Transverse colon (tissue), 4 donors: ENCODE results near the gene CNTNAP3. TPM values are rescaled to one million over a fixed set of nuclear protein-coding genes. Genes with fewer than 3 reads are reported as not detected.
"Not testable (repeated sequence)": the region's sequence is repeated elsewhere in the genome, so short reads cannot be mapped to it uniquely, and the experiment has no call there.

ENCODE experiments used
- DNase-seq: peaks from one replicate; pipeline ENCODE4 v3.0.0-alpha.2; 2019
- H3K27ac ChIP-seq, 4 donors: fragments of 200-600 bp; sonication (generic); 2 replicates each; pipeline ENCODE4 v1.5.1; 2016 to 2018; ENCODE audit warnings: inconsistent platforms in 4 of 4
- H3K27me3 ChIP-seq: fragments of 200-600 bp; sonication (generic); 2 replicates; pipeline ENCODE4 v1.5.1; 2017; ENCODE audit warnings: inconsistent platforms
- H3K36me3 ChIP-seq, 4 donors: fragments of 200-600 bp; sonication (generic); 2 replicates each; pipeline ENCODE4 v1.5.1; 2017 to 2019; ENCODE audit warnings: inconsistent platforms in 4 of 4
- H3K4me1 ChIP-seq, 4 donors: fragments of 200-600 bp; sonication (generic); 2 replicates each; pipeline ENCODE4 v1.5.1; 2017 to 2020; ENCODE audit warnings: inconsistent platforms in 4 of 4
- H3K4me3 ChIP-seq, 4 donors: fragments of 200-600 bp; sonication (generic); 1 replicate in 1 of 4; 2 replicates in 3 of 4; pipeline versions ENCODE4 v1.5.1 to v1.6.1; 2017 to 2019; ENCODE audit warnings: inconsistent platforms in 4 of 4
- H3K9me3 ChIP-seq, 2 donors: fragments of 200-600 bp; sonication (generic); 2 replicates each; pipeline ENCODE4 v1.5.1; 2017 to 2019; ENCODE audit warnings: inconsistent platforms in 2 of 2
- CTCF ChIP-seq, 5 experiments: fragments of 200-600 bp in 3 of 5; fragments of 450-650 bp in 2 of 5; sonication (generic) in 3 of 5; IDR thresholded peaks; 1 replicate in 2 of 5; 2 replicates in 3 of 5; pipeline ENCODE4 v1.5.1; 2016 to 2017; ENCODE audit warnings: antibody characterized with exemption in 5 of 5, inconsistent platforms in 3 of 5, mild to moderate bottlenecking in 2 of 5, moderate library complexity in 1 of 5
- WGBS, 2 donors: methylation state at CpG; one replicate each; pipeline ENCODE4 v1.1.5; 2018; ENCODE audit warnings: low coverage in 1 of 2; 5-methylcytosine and 5-hydroxymethylcytosine counted together
- in situ Hi-C, 4 donors: fragments of 200-750 bp; cut with MboI; loops; one replicate each; pipeline versions ENCODE4 v1.15.0 to v1.15.1; 2017; ENCODE audit warnings: low sequenced_read_pairs in 3 of 4, low pct_ligation_motif_present in 1 of 4, low pct_unique_long_range_greater_than_20kb in 1 of 4
- intact Hi-C: fragments of 100-400 bp; cut with DNase I; formaldehyde crosslinking; loops from one replicate; pipeline ENCODE4 v1.15.1; 2023; ENCODE audit warnings: low total_unique reads
- total RNA-seq, 4 donors: library from RNA; depleted of rRNA; stranded (reverse); fragments of >200 nt; gene quantifications; one replicate each; pipeline ENCODE4 v1.1.0, GENCODE V29; 2016

The CNTNAP3 gene
- total RNA-seq, 4 donors from 2014 or later = 1.6 to 10.7 (median 5.1) TPM

- H3K4me3 ChIP-seq = peak overlapping the region in 1 of 4 donors; percentile 33
These were observed 209.2 kb downstream of the CNTNAP3 start for GRCh38 chr9:39078621-39079256.

GRCh38 chr9:39073537-39073936 is 214.4 kb downstream of the CNTNAP3 start:
- in situ Hi-C loops = not testable (repeated sequence)

More at GRCh38 chr9:39078621-39079256, 209.2 kb downstream of the CNTNAP3 start:
- H3K27ac ChIP-seq, H3K4me1 ChIP-seq, H3K27me3 ChIP-seq, in situ Hi-C loops, intact Hi-C loops, H3K9me3 ChIP-seq, H3K36me3 ChIP-seq: not testable (repeated sequence)
- 13 to 19% methylated on average over 10 to 49 of the region's 49 CpGs for WGBS, 2 donors
- TF ChIP-seq CTCF (IDR thresholded peaks at IDR 0.05) = peak in 3 of 5 experiments; percentile 34 to 48 (median 38)
- DNase-seq = peak; percentile 69

GRCh38 chr9:39067683-39068082 is 220.3 kb downstream of the CNTNAP3 start:
- intact Hi-C loops, H3K36me3 ChIP-seq, H3K4me1 ChIP-seq, H3K27me3 ChIP-seq, in situ Hi-C loops, H3K4me3 ChIP-seq, H3K9me3 ChIP-seq, H3K27ac ChIP-seq, DNase-seq: not testable (repeated sequence)
- 68 to 82% methylated on average over 4 to 5 of the region's 5 CpGs for WGBS, 2 donors

More at GRCh38 chr9:39073537-39073936, 214.4 kb downstream of the CNTNAP3 start:
- H3K27me3 ChIP-seq, H3K36me3 ChIP-seq, H3K9me3 ChIP-seq, H3K27ac ChIP-seq, intact Hi-C loops, H3K4me1 ChIP-seq, DNase-seq, H3K4me3 ChIP-seq: not testable (repeated sequence)
- whole genome bisulfite sequencing, 2 donors = 75 to 100% methylated on average over 1 to 8 of the region's 8 CpGs

GRCh38 chr9:39062966-39063365 is 225.0 kb downstream of the CNTNAP3 start:
- H3K36me3 ChIP-seq, H3K27me3 ChIP-seq, H3K4me3 ChIP-seq, H3K4me1 ChIP-seq, H3K9me3 ChIP-seq, DNase-seq, H3K27ac ChIP-seq, in situ Hi-C loops, intact Hi-C loops: not testable (repeated sequence)
- WGBS, 2 donors = 59 to 65% methylated on average over 5 of the region's 5 CpGs

GRCh38 chr9:39054453-39054852 is 233.5 kb downstream of the CNTNAP3 start:
- H3K4me1 ChIP-seq, H3K36me3 ChIP-seq, H3K9me3 ChIP-seq, intact Hi-C loops, DNase-seq, H3K4me3 ChIP-seq, H3K27me3 ChIP-seq, in situ Hi-C loops, H3K27ac ChIP-seq: not testable (repeated sequence)
- WGBS, 2 donors = 79% methylated on average over 8 of the region's 8 CpGs; no CpG with 5 or more reads in 1 of the 2 donors

GRCh38 chr9:39046833-39047232 is 241.1 kb downstream of the CNTNAP3 start:
- H3K27me3 ChIP-seq, DNase-seq, intact Hi-C loops, H3K4me1 ChIP-seq, in situ Hi-C loops, H3K9me3 ChIP-seq, H3K4me3 ChIP-seq, H3K27ac ChIP-seq, H3K36me3 ChIP-seq: not testable (repeated sequence)
- 60 to 66% methylated on average over 3 of the region's 3 CpGs for WGBS, 2 donors

GRCh38 chr9:39042352-39042803 is 245.6 kb downstream of the CNTNAP3 start:
- H3K9me3 ChIP-seq, H3K27me3 ChIP-seq, H3K36me3 ChIP-seq, DNase-seq, H3K4me3 ChIP-seq, H3K27ac ChIP-seq, intact Hi-C loops, in situ Hi-C loops, H3K4me1 ChIP-seq: not testable (repeated sequence)
- 89% methylated on average over 27 of the region's 27 CpGs; no CpG with 5 or more reads in 1 of the 2 donors for WGBS, 2 donors

- H3K36me3 ChIP-seq, H3K9me3 ChIP-seq, intact Hi-C loops, in situ Hi-C loops, H3K4me1 ChIP-seq, H3K27me3 ChIP-seq, H3K27ac ChIP-seq, H3K4me3 ChIP-seq, DNase-seq: not testable (repeated sequence)
- 78 to 90% methylated on average over 4 to 10 of the region's 10 CpGs for WGBS, 2 donors
These were observed 246.2 kb downstream of the CNTNAP3 start for GRCh38 chr9:39041774-39042173.

GRCh38 chr9:39039148-39039547 is 248.8 kb downstream of the CNTNAP3 start:
- H3K36me3 ChIP-seq, H3K27ac ChIP-seq, H3K9me3 ChIP-seq, H3K4me1 ChIP-seq, intact Hi-C loops, H3K27me3 ChIP-seq, H3K4me3 ChIP-seq, in situ Hi-C loops, DNase-seq: not testable (repeated sequence)
- 61 to 66% methylated on average over 2 of the region's 2 CpGs for WGBS, 2 donors

GRCh38 chr9:39038221-39038620 is 249.7 kb downstream of the CNTNAP3 start:
- in situ Hi-C loops, H3K4me1 ChIP-seq, DNase-seq, H3K36me3 ChIP-seq, H3K27ac ChIP-seq, H3K27me3 ChIP-seq, H3K4me3 ChIP-seq, intact Hi-C loops, H3K9me3 ChIP-seq: not testable (repeated sequence)
- WGBS, 2 donors = 87% methylated on average over 1 of the region's 1 CpG; no CpG with 5 or more reads in 1 of the 2 donors
